HG03439 (cell line): ENCODE data around the gene UBAC2.
A peak's percentile ranks its signal among the peaks of the same experiment; 100 is the strongest.

Experiments
- ATAC-seq: cut with Tn5 transposase; IDR thresholded peaks from one replicate; pipeline ENCODE4 v1.9.1; 2021; ENCODE audit warnings: mild to moderate bottlenecking, moderate library complexity; ENCODE audit not compliant: unreplicated experiment

The UBAC2 gene

GRCh38 chr13:99307648-99308339, 107.1 kb downstream of the UBAC2 start:
- ATAC-seq: peak; percentile 39

GRCh38 chr13:99308471-99309087, 107.9 kb downstream of the UBAC2 start:
- no peak for ATAC-seq

GRCh38 chr13:99310382-99311031, 109.9 kb downstream of the UBAC2 start:
- ATAC-seq: peak; percentile 46

- ATAC-seq: no peak
Measured at GRCh38 chr13:99311137-99311536, 110.5 kb downstream of the UBAC2 start.

DNA sequence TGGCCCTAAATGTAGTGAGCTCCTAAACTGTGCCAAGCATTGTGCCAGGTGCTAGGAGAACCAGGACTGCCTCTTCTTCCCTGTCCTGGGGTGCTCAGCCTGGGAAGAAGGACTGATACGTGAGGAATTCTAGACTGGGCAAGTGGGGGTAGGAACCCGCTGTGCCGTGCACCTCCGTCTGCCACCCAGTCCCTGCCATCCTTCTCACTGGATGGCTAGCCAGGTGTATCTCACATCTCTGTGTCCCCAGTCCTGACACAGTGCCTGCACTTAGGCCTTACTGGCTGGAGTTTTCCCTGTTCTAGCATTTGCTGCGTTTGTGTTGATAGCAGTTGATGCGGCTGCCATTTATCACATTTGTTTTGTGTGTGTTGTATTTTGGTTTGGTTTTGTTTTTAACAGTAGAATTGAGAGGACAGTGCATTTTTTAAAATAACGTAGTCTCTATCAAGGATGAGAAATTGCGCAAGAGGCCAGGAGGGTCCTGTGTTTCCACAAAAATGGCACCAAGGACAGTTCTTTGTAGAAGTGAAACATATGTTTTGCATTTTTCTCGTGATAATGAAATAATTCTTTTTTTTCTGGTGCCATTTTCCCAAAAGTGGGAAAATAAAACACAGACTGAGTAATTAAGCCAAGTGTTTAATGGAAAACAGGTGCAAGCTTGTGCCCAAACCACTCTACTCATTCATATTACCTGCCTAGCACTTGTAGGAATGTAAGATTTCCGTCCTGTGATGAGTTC, 111.3 kb downstream of the UBAC2 start:
- no peak for ATAC-seq

DNA sequence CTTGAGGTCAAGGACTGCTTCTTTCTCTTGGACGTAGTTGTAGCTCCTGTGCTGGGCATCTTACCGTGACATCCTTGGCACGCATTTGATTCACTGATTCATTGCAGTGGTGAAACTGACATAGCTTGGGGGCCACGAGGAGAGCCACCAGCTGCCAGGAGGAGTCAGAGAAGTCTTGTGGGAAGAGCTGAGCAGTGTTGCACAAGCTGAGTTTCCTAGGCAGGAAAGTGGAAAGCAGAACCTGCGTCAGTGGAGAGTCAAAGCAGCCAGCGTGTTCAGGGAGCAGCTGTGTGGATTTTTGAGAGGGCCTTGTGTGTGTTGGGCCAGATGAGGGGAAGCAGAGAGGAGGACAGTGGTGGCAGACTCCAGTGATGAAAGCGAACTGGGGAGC, 111.8 kb downstream of the UBAC2 start:
- no peak for ATAC-seq

GRCh38 chr13:99313501-99313900, 112.8 kb downstream of the UBAC2 start:
- no peak for ATAC-seq

DNA sequence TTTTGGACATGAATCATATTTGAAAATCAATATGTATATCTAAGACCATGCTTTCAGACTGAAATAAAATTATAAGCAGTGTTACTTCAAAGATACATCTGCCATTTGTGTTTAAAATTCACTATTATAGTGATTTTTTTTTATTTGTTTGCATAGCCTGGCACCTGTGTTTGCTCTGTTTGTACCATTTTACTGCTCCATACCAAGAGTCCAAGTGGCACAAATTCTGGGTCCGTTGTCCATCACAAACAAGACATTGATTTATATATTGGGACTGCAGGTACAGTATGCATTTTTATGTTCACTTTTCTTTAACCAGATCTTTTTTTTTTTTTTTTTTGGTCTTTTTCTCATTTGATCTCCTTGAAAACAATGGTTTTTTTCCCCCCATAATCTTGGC, 113.3 kb downstream of the UBAC2 start:
- ATAC-seq: no peak

- no peak for ATAC-seq
Measured at GRCh38 chr13:99314640-99315176, 114.1 kb downstream of the UBAC2 start.

DNA sequence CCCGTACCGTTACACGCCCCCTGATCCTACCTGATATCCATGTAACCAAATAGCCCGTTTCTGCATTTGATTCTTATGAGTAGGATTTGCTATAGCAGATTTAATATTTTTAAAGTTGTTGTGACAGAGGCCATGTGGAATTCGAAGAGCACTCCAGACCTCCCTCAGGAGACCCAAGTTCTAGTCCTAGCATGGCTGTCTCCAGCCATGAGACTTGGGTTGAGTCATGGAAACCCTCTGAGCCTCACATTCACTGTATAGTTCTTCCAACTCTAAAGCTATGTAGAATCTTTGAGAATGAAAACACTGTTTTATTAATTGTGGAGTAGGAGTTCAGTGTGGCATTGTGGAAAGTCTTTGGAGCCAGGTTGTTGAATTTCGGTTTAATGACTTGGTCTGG, 114.5 kb downstream of the UBAC2 start:
- ATAC-seq: no peak

DNA sequence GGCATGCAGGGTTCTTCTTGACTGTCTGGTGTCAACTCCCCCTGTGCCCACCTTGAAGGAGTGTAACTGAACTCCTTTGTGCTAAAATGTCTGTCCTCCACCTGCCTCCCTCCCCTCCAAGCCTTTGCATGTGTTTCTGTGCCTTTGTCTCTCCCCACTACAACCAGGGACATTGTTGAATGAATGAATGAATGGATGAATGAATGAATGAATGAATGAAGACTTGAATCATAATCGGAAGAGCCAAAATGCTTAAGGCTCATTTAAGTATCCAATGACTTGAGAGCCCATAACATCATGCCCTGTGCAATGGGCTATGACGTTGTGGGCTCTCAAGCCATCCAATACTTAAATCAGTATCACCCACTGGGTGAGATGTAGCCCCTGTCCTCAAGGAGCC, 115.6 kb downstream of the UBAC2 start:
- no peak for ATAC-seq

DNA sequence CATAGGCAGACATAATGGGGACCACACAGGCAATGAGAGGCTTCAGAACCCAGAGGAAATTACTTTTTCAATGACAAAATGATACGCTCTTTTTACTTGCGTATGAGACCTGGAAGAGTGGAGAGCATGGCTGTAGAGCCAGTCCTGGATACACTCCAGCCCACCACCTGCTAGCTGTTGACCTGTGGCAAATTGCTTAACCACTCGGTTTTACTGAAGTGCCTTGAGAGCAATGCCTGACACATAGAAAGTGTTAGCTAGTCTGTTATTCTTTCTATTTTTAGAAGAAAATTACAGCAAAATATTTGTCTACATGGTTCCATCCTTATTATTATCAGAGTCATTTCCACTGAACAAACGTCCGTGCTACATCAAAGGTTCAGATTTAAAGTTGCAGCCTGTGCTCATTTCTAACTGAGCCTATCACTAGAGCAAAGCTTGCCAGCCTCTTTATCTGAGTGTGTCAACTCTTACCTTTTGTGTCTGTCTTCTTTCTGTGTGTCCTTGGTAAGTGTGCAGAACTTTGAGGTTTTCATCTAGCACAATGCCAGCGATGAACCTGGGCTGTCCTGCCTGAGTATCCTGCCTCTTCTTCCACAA, 116.1 kb downstream of the UBAC2 start:
- ATAC-seq: no peak

- ATAC-seq: no peak
Measured at GRCh38 chr13:99320693-99321481, 120.2 kb downstream of the UBAC2 start.

DNA sequence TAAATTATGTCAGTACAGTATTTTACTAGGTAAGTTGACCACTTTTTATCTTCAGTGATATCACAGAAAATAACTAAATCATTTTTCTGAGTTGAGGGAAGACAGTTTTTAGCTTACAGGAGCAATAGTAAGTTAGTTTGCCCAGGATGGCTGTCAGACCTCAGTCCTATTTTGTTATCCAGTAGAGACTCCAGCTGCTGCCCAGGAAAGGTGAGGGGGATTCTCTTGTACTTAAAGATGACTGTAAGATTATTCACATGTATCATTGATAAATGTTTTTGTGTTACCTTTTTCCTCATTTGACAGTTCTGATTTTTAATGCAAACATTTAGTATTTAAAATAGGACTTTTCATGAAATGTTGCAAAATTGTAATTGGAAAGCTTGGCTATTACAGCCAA, 121.1 kb downstream of the UBAC2 start:
- ATAC-seq: no peak

DNA sequence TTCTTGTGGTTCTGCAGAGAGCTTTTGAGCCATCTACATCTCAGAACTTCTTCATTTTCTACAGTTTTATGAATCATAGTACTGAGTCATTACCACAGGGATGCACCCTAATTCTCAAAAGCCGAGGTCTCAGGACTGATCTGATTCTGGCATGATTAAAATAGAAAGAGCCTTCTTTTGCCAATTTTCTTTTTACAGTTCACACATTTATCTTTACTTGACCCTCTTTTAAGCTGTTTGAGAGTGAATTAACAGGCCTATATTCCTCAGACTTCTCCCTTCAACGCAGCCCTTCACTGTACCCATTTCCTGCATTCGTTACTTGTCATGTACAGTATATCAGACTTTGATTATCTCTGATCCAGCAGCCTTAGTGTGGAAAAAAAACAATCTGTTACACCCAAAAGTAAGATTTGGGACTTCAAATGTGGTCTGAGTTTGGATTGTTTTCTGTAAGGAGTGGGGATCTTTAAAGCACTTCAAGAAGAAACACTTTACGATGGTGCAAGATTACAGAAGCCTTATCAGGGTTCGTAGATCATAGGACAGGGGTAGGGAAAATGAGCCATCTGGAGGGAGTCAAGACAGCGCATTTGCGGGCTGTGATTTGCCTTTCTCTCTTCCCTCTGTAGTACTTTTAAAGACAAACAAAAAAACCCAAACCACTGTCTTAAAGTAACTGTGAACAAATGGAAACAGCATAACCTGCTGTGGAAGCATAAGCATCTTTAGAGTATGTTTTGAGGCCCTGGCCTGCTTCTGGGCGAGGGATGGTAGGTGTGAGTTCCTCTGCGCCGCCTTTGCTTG, 121.8 kb downstream of the UBAC2 start:
- peak; percentile 93 for ATAC-seq

- no peak for ATAC-seq
Measured at GRCh38 chr13:99323488-99323887, 122.8 kb downstream of the UBAC2 start.

- no peak for ATAC-seq
Measured at GRCh38 chr13:99326012-99326411, 125.4 kb downstream of the UBAC2 start.

GRCh38 chr13:99327126-99327525, 126.5 kb downstream of the UBAC2 start:
- no peak for ATAC-seq

DNA sequence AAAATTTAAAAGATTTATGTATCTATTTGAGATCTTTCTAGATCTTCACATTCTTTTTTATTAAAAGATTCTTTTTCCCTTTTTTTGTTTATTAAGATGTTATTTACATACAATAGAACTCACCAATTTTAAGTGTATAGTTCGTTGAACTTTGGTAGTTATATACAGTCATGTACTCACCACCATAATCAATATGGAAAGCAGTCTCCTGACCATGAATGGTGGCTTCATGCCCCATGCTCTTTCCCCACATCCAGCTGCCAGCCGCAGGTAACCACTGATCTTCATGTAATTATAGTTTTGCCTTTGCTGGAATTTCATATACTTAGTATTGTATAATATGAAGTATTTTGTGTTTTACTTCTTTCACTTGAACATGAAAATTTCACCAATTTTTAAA, 127.1 kb downstream of the UBAC2 start:
- no peak for ATAC-seq
